K562 (cell line): Measurements from ENCODE around the gene ZDHHC17. TPM values are rescaled to one million over a fixed set of nuclear protein-coding genes. Genes with fewer than 3 reads are reported as not detected.

Experiments used
- ATAC-seq: fragments of 200-7000 bp; cut with Tn5 transposase; 3 replicates; pipeline ENCODE4 v1.9.1; 2020; ENCODE audit warnings: moderate library complexity
- BruUV-seq: library from RNA; stranded (reverse); fragments of 400-500 nt; replicated peaks from 2 replicates; lab custom pipeline; 2021; lab: Mats Ljungman, UMichigan
- CTCF ChIA-PET: fragments of 300-600 bp; formaldehyde crosslinking; extraction: SDS; loops from one replicate; lab custom pipeline; 2021; ENCODE audit warnings: low intra/inter-chr PET ratio; lab: Yijun Ruan, JAX
- POLR2A ChIA-PET: fragments of 300-600, 350-650 bp; sonication (Branson Sonifier 250); formaldehyde crosslinking; extraction: SDS; loops from one replicate; lab custom pipeline; 2021; ENCODE audit warnings: antibody characterized with exemption, inconsistent platforms; lab: Yijun Ruan, JAX
- DNase-seq, 4 experiments: peaks; one replicate each; pipeline versions ENCODE4 v3.0.0 to v3.0.0-alpha.2; 2011 to 2018; ENCODE audit warnings: low spot score in 3 of 4, mixed read lengths in 3 of 4; ENCODE audit errors: extremely low read depth in 1 of 4
- FAIRE-seq: peaks from 2 replicates; lab custom pipeline; 2011; peaks lifted over from hg19 to GRCh38; lab: Jason Lieb, UNC
- H2AFZ ChIP-seq: 2 replicates; pipeline ENCODE4 v1.6.0; 2011; ENCODE audit warnings: low read depth, low read length, control low read depth, inconsistent platforms
- H3K27ac ChIP-seq: fragments of 200-600 bp; 3 replicates; pipeline ENCODE4 v1.8.0; 2011; ENCODE audit warnings: low read depth, mild to moderate bottlenecking, control low read depth, inconsistent platforms, low read length, moderate library complexity, mixed read lengths; ENCODE audit errors: extremely low read depth
- H3K27me3 ChIP-seq, 2 experiments: fragments of 300-600 bp in 1 of 2; 2 replicates in 1 of 2; 3 replicates in 1 of 2; pipeline versions ENCODE4 v1.6.0 to v1.8.0; 2011; ENCODE audit warnings: inconsistent platforms in 2 of 2, low read length in 2 of 2, mild to moderate bottlenecking in 1 of 2, mixed read lengths in 1 of 2, moderate library complexity in 1 of 2; ENCODE audit not compliant: control insufficient read depth in 2 of 2, insufficient read depth in 2 of 2
- H3K36me3 ChIP-seq: fragments of 300-600 bp; 3 replicates; pipeline ENCODE4 v1.8.0; 2011; ENCODE audit warnings: mild to moderate bottlenecking, low read length, inconsistent platforms; ENCODE audit not compliant: control insufficient read depth, insufficient read depth
- H3K4me1 ChIP-seq, 2 experiments: fragments of 200-600 bp in 1 of 2; replicated peaks in 1 of 2; 2 replicates in 1 of 2; 3 replicates in 1 of 2; pipeline versions ENCODE4 v1.5.1 to v1.8.0; 2011; ENCODE audit warnings: inconsistent platforms in 2 of 2, low read length in 2 of 2, mild to moderate bottlenecking in 1 of 2, mixed read lengths in 1 of 2, moderate library complexity in 1 of 2; ENCODE audit not compliant: control insufficient read depth in 2 of 2, insufficient read depth in 2 of 2
- H3K4me2 ChIP-seq: 2 replicates; pipeline ENCODE4 v1.6.1; 2011; ENCODE audit warnings: low read length, control low read depth, inconsistent platforms, mixed read lengths; ENCODE audit not compliant: insufficient read depth
- H3K4me3 ChIP-seq: fragments of 200-600 bp; sonication (generic), shearing (Covaris generic); 2 replicates; pipeline ENCODE4 v1.5.1; 2016; ENCODE audit warnings: control low read depth, inconsistent platforms
- H3K79me2 ChIP-seq: fragments of 200-600 bp; 3 replicates; pipeline ENCODE4 v1.8.0; 2011; ENCODE audit warnings: low read length, inconsistent platforms; ENCODE audit not compliant: control insufficient read depth, insufficient read depth
- H3K9ac ChIP-seq, 2 experiments: 2 replicates each; pipeline versions ENCODE4 v1.6.0 to v1.6.1; 2011; ENCODE audit warnings: low read depth in 2 of 2, low read length in 2 of 2, control low read depth in 1 of 2, inconsistent platforms in 1 of 2, mild to moderate bottlenecking in 1 of 2, mixed read lengths in 1 of 2; ENCODE audit not compliant: insufficient read depth in 1 of 2
- H3K9me1 ChIP-seq: one replicate; pipeline ENCODE4 v1.6.0; 2011; ENCODE audit warnings: inconsistent platforms, mild to moderate bottlenecking, low read length, moderate library complexity; ENCODE audit not compliant: control insufficient read depth, insufficient read depth
- H3K9me3 ChIP-seq: replicated peaks from 2 replicates; pipeline ENCODE4 v1.5.1; 2011; ENCODE audit warnings: low read depth, low read length, inconsistent platforms; ENCODE audit not compliant: control insufficient read depth, insufficient read depth
- H4K20me1 ChIP-seq: replicated peaks from 2 replicates; pipeline ENCODE4 v1.6.1; 2011; ENCODE audit warnings: low read length, inconsistent platforms, mixed read lengths; ENCODE audit not compliant: control insufficient read depth, insufficient read depth
- C11orf30 ChIP-seq: fragments of 450-650 bp; IDR thresholded peaks from 2 replicates; pipeline ENCODE4 v1.6.1; 2016; ENCODE audit warnings: low read depth, mild to moderate bottlenecking
- CBX5 ChIP-seq: IDR thresholded peaks from 2 replicates; pipeline ENCODE4 v1.6.1; 2014; ENCODE audit warnings: low read depth, borderline replicate concordance
- CCNT2 ChIP-seq: IDR thresholded peaks from 2 replicates; pipeline ENCODE4 v1.6.1; 2011; ENCODE audit warnings: borderline replicate concordance, low read depth, mild to moderate bottlenecking, moderate library complexity, mixed read lengths, low read length; ENCODE audit not compliant: insufficient read length; ENCODE audit errors: extremely low read depth
- ESRRB ChIP-seq: fragments of 250-450 bp; sonication (Bioruptor Pico); IDR thresholded peaks from 2 replicates; pipeline ENCODE4 v1.5.0; 2020; ENCODE audit warnings: mild to moderate bottlenecking, moderate library complexity, borderline replicate concordance
- FOXJ3 ChIP-seq: sonication (generic); formaldehyde crosslinking; IDR thresholded peaks from 2 replicates; pipeline ENCODE4 v1.4.0; 2020; ENCODE audit warnings: mild to moderate bottlenecking, missing genetic modification reagents
- HMBOX1 ChIP-seq: sonication (generic); IDR thresholded peaks from 2 replicates; pipeline ENCODE4 v1.6.1; 2016
- KAT2B ChIP-seq: IDR thresholded peaks from one replicate; pipeline ENCODE4 v1.6.1; 2012; ENCODE audit warnings: low read depth, mild to moderate bottlenecking, control low read depth, inconsistent platforms, low read length, moderate library complexity
- KHSRP ChIP-seq: fragments of 450-650 bp; IDR thresholded peaks from 2 replicates; pipeline ENCODE4 v1.6.1; 2017
- L3MBTL2 ChIP-seq: fragments of 450-650 bp; IDR thresholded peaks from 2 replicates; pipeline ENCODE4 v1.6.1; 2016; ENCODE audit warnings: mild to moderate bottlenecking, moderate library complexity
- MXI1 ChIP-seq: IDR thresholded peaks from 2 replicates; pipeline ENCODE4 v1.6.1; 2011; ENCODE audit warnings: low read depth, mild to moderate bottlenecking, improper control_type of control experiment, low read length
- PBX2 ChIP-seq, 2 experiments: IDR thresholded peaks in 1 of 2; conservative IDR thresholded peaks in 1 of 2; 2 replicates each; pipeline ENCODE4 v1.6.1; 2016; ENCODE audit warnings: low read depth in 2 of 2, mild to moderate bottlenecking in 1 of 2, missing compliant biosample characterization in 1 of 2, missing genetic modification characterization in 1 of 2, moderate library complexity in 1 of 2
- RB1 ChIP-seq: fragments of 450-650 bp; IDR thresholded peaks from 2 replicates; pipeline ENCODE4 v1.6.1; 2017; ENCODE audit warnings: low read depth, mild to moderate bottlenecking
- ZNF316 ChIP-seq: fragments of 450-650 bp; IDR thresholded peaks from 2 replicates; pipeline ENCODE4 v1.6.1; 2016
- WGBS: fragments of 100-300 bp; shearing (Covaris generic); methylation state at CpG from one replicate; pipeline ENCODE4 v1.1.6; 2016; ENCODE audit warnings: low coverage, mixed read lengths; ENCODE audit not compliant: insufficient coverage; ENCODE audit errors: missing lambda C conversion rate; 5-methylcytosine and 5-hydroxymethylcytosine counted together
- in situ Hi-C: fragments of 300-500 bp; cut with MboI; formaldehyde crosslinking; loops from 4 replicates; pipeline ENCODE4 v1.15.0; 2018; ENCODE audit warnings: inconsistent platforms, mixed read lengths
- intact Hi-C: fragments of 100-400 bp; cut with micrococcal nuclease; formaldehyde crosslinking; loops from 2 replicates; pipeline ENCODE4 v1.14.2; 2022
- polyA plus RNA-seq, 8 experiments: library from polyadenylated mRNA; depleted of rRNA in 4 of 8; stranded (reverse) in 5 of 8; unstranded in 3 of 8; fragments of >200 nt; fragmentation: Nextera tagmentation in 2 of 8; fragmentation: Illumina TruSeq in 1 of 8; extraction: Ambion mirVana in 2 of 8; extraction: Trizol in 1 of 8; gene quantifications; 2 replicates each; pipeline versions ENCODE4 v1.2.1 to v1.2.3, GENCODE V29; 2011 to 2014; ENCODE audit warnings: inconsistent platforms in 1 of 8, missing spikeins in 1 of 8
- total RNA-seq, 7 experiments: library from RNA; depleted of rRNA in 6 of 7; stranded (reverse); fragments of >200 nt in 6 of 7; fragmentation: Illumina TruSeq in 2 of 7; extraction: Trizol in 2 of 7; gene quantifications; 2 replicates each; pipeline versions ENCODE4 v1.2.1 to v1.2.3, GENCODE V29; 2011 to 2021; ENCODE audit warnings: low replicate concordance in 1 of 7

The ZDHHC17 gene
- total and polyA plus RNA-seq, 9 of the 15 experiments (the other 6 are each of a cell fraction or from before 2014, with no cell fraction given) = 6.7 to 66.0 (median 27.5) TPM

- 83% methylated on average over 3 of the region's 3 CpGs for WGBS
- peaks cover 37% of the 10 kb centered on the region for H3K36me3 ChIP-seq
Measured at GRCh38 chr12:76802060-76802459, 38.1 kb downstream of the ZDHHC17 start.

GRCh38 chr12:76804435-76804976 lies 40.6 kb downstream of the ZDHHC17 start:
- peaks cover 35% of the 10 kb centered on the region for H3K36me3 ChIP-seq
- peak; percentile 83 for FAIRE-seq
- WGBS = 19% methylated on average over 6 of the region's 8 CpGs
- no peak overlapping the region for H2AFZ ChIP-seq
- intact Hi-C loops = no loop called here
- ATAC-seq = peak; percentile 97
- DNase-seq = peak; percentile 8 to 76 (median 30)
- no peaks in the 10 kb centered on the region for H3K27me3 ChIP-seq
- no peaks in the 10 kb centered on the region for H3K9me1 ChIP-seq
- peak overlapping the region; percentile 64 for H3K4me2 ChIP-seq
- peaks cover 0 to 4% of the 10 kb centered on the region in 2 experiments; a peak in 1 of 5 replicates for H3K4me1 ChIP-seq
- no peaks in the 10 kb centered on the region for H4K20me1 ChIP-seq
- peaks cover 11% of the 10 kb centered on the region; the same call in 2 of the 3 replicates for H3K79me2 ChIP-seq
- BruUV-seq = no TSS peak
- no peaks in the 10 kb centered on the region for H3K9me3 ChIP-seq
- H3K9ac ChIP-seq = no peak overlapping the region
- no peak overlapping the region for H3K27ac ChIP-seq
- POLR2A ChIA-PET = interaction anchor here (1.0 to 1.1 kb wide), 4 partner anchors 9 to 171 kb away, joined by 3 to 4 read pairs (median 4); no protein-coding TSS in a partner anchor
- CTCF ChIA-PET = no interaction called here
- no peak overlapping the region for H3K4me3 ChIP-seq
- in situ Hi-C loops = no loop called here
- no peak for TF ChIP-seq MXI1
- TF ChIP-seq ESRRB (CRISPR knock-in tag) = no peak
- no peak for TF ChIP-seq PBX2 (CRISPR knock-in tag; IDR thresholded peaks at IDR 0.05; ENCODE audit: low read depth)
- peak; percentile 54 for TF ChIP-seq PBX2 (tag; conservative IDR thresholded peaks at IDR 0.05; ENCODE audit: low read depth)
- TF ChIP-seq FOXJ3 (CRISPR knock-in tag) = no peak
- no peak for TF ChIP-seq L3MBTL2
- no peak for TF ChIP-seq HMBOX1
- TF ChIP-seq KAT2B = no peak
- TF ChIP-seq CBX5 = no peak

More at GRCh38 chr12:76802060-76802459, 38.1 kb downstream of the ZDHHC17 start:
- intact Hi-C loops = no loop called here
- no peaks in the 10 kb centered on the region for H3K9me1 ChIP-seq
- in situ Hi-C loops = no loop called here
- ChIA-PET CTCF (interaction anchor here (0.7 kb wide), 1 partner anchor 178 kb away, joined by 3 read pairs; no protein-coding TSS in a partner anchor), POLR2A (no interaction called here)
- no peak overlapping the region for H3K4me2 ChIP-seq
- no peak for ATAC-seq
- DNase-seq = no peak
- no peak overlapping the region for H3K4me3 ChIP-seq
- BruUV-seq = no TSS peak
- no peaks in the 10 kb centered on the region for H3K9me3 ChIP-seq
- peaks cover 11% of the 10 kb centered on the region; the same call in 2 of the 3 replicates for H3K79me2 ChIP-seq
- peaks cover 0 to 4% of the 10 kb centered on the region in 2 experiments; a peak in 1 of 5 replicates for H3K4me1 ChIP-seq
- no peaks in the 10 kb centered on the region for H3K27me3 ChIP-seq
- FAIRE-seq = no peak
- no peak overlapping the region for H3K27ac ChIP-seq
- no peak for TF ChIP-seq CCNT2
- no peak for TF ChIP-seq KHSRP
- no peak for TF ChIP-seq RB1
- peak; percentile 23; the same call in 1 of the 2 replicates for TF ChIP-seq C11orf30
- peak; percentile 37; the same call in 1 of the 2 replicates for TF ChIP-seq ZNF316
- no peaks in the 10 kb centered on the region for H4K20me1 ChIP-seq
- no peak overlapping the region for H3K9ac ChIP-seq
- H2AFZ ChIP-seq = no peak overlapping the region
